ENCODE data around the gene STX12.
"Not testable (repeated sequence)": the region's sequence is repeated elsewhere in the genome, so short reads cannot be mapped to it uniquely, and the experiment has no call there.

Gene STX12

GRCh38 chr1:27772932-27773825 lies at the start of gene STX12:
STX12 (plus strand) TSS chr1:27773219; CDS start chr1:27773308, 89 bp downstream.
- DNase-seq = peak; percentile 100

- DNase-seq = peak; percentile 5
These were observed 48.1 kb upstream of the STX12 start for GRCh38 chr1:27724961-27725373.

- peak; percentile 99 for DNase-seq
These were observed 47.4 kb upstream of the STX12 start, which contains the start of gene FAM76A for GRCh38 chr1:27725374-27726172. FAM76A (plus strand) TSS chr1:27725961; CDS start chr1:27726081, 120 bp downstream.

- peak; percentile 23 for DNase-seq
These were observed 46.6 kb upstream of the STX12 start for GRCh38 chr1:27726173-27727044.

GRCh38 chr1:27727126-27727525 lies 45.9 kb upstream of the STX12 start:
- peak; percentile 31 for DNase-seq

- no peak for DNase-seq
These were observed 36.8 kb upstream of the STX12 start for GRCh38 chr1:27736252-27736651.

- DNase-seq = no peak
These were observed 31.9 kb upstream of the STX12 start for GRCh38 chr1:27741121-27741520.

GRCh38 chr1:27744556-27744955 lies 28.5 kb upstream of the STX12 start:
- no peak for DNase-seq

GRCh38 chr1:27745466-27745865 lies 27.6 kb upstream of the STX12 start:
- DNase-seq = no peak

GRCh38 chr1:27752360-27752759 lies 20.7 kb upstream of the STX12 start:
- DNase-seq = no peak

GRCh38 chr1:27755286-27755685 lies 17.7 kb upstream of the STX12 start:
- no peak for DNase-seq

GRCh38 chr1:27755865-27756264 lies 17.2 kb upstream of the STX12 start:
- no peak for DNase-seq

GRCh38 chr1:27759236-27759635 lies 13.8 kb upstream of the STX12 start:
- no peak for DNase-seq

GRCh38 chr1:27760426-27760825 lies 12.6 kb upstream of the STX12 start:
- no peak for DNase-seq

- no peak for DNase-seq
These were observed 11.0 kb upstream of the STX12 start for GRCh38 chr1:27762033-27762432.

GRCh38 chr1:27763358-27763757 lies 9.7 kb upstream of the STX12 start:
- no peak for DNase-seq

- no peak for DNase-seq
These were observed 2.7 kb upstream of the STX12 start for GRCh38 chr1:27770293-27770830.

- DNase-seq = peak; percentile 64
These were observed 735 bp upstream of the STX12 start for GRCh38 chr1:27772036-27772931.

GRCh38 chr1:27773826-27774445 lies 917 bp downstream of the STX12 start:
- DNase-seq = peak; percentile 22

GRCh38 chr1:27774654-27775053 lies 1.6 kb downstream of the STX12 start:
- DNase-seq = no peak

GRCh38 chr1:27775336-27775735 lies 2.3 kb downstream of the STX12 start:
- DNase-seq = not testable (repeated sequence)
